Measurements from ENCODE around the gene GNB3. TPM values are rescaled to one million over a fixed set of nuclear protein-coding genes. Genes with fewer than 3 reads are reported as not detected.

The GNB3 gene
- total and polyA plus RNA-seq, 4 donors = under 0.01 to 0.12 TPM; not detected in 2

DNA sequence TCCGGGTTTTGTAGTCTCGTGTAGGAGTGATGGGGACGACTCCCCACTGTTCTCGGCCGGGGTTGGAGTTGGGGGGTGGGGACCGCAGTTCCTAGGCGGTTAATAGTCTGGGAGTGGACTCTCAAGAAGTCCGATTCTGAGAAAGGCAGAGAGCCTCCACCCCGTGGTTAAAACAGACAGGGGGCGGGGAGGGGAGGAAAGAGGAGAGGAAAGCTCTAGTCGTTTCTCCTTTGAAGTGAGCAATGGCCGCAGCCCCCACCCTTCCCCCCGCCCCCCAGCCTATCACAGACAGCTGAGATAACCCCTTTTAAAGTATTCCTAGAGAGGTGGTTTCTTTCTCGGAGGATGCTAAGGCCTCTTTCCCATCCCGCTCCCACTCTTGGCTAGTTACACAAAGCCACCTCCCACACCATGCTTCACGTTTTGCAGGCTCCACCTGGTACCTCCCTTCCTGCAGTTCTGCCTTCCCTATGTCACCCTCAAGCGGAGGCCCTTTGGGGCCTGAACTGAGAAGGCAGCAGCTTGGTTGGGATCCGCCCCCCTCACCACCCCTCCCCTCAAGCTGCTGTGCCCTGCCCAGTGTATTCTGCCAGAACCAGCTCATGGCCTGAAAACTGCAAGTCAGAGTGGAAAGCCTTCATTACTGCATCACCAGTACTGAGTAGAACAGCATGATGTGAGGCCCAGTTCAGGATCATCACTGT, 12.1 kb downstream of the GNB3 start:
- no peaks in the 10 kb centered on the region for H3K9me3 ChIP-seq (ENCODE audit: control insufficient read depth in 4 of 4, low read length in 3 of 4)
- peaks cover 7 to 23% (median 14%) of the 10 kb centered on the region in 4 donors for H3K36me3 ChIP-seq (ENCODE audit: control insufficient read depth in 4 of 4, insufficient read depth in 3 of 4, low read depth in 1 of 4, low read length in 3 of 4)
- TF ChIP-seq TAF1 (conservative IDR thresholded peaks at IDR 0.05) = no peak
- no peak for TF ChIP-seq NR2F2 (IDR thresholded peaks at IDR 0.05)
- no peak for TF ChIP-seq FOXA1 (IDR thresholded peaks at IDR 0.05)
- TF ChIP-seq, protein P1, sequence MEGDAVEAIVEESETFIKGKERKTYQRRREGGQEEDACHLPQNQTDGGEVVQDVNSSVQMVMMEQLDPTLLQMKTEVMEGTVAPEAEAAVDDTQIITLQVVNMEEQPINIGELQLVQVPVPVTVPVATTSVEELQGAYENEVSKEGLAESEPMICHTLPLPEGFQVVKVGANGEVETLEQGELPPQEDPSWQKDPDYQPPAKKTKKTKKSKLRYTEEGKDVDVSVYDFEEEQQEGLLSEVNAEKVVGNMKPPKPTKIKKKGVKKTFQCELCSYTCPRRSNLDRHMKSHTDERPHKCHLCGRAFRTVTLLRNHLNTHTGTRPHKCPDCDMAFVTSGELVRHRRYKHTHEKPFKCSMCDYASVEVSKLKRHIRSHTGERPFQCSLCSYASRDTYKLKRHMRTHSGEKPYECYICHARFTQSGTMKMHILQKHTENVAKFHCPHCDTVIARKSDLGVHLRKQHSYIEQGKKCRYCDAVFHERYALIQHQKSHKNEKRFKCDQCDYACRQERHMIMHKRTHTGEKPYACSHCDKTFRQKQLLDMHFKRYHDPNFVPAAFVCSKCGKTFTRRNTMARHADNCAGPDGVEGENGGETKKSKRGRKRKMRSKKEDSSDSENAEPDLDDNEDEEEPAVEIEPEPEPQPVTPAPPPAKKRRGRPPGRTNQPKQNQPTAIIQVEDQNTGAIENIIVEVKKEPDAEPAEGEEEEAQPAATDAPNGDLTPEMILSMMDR (IDR thresholded peaks at IDR 0.05; ENCODE audit: low read depth, low read length, missing input control) = no peak
- no peak for TF ChIP-seq JUND (IDR thresholded peaks at IDR 0.05)
- no peak for TF ChIP-seq RXRA (IDR thresholded peaks at IDR 0.05)
- no peak for TF ChIP-seq EGR1 (IDR thresholded peaks at IDR 0.05; ENCODE audit: low read depth in 2 of 2)
- TF ChIP-seq, protein P2, sequence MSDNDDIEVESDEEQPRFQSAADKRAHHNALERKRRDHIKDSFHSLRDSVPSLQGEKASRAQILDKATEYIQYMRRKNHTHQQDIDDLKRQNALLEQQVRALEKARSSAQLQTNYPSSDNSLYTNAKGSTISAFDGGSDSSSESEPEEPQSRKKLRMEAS (IDR thresholded peaks at IDR 0.05) = no peak
- TF ChIP-seq FOXA2 (IDR thresholded peaks at IDR 0.05) = no peak
- TF ChIP-seq, protein P3, sequence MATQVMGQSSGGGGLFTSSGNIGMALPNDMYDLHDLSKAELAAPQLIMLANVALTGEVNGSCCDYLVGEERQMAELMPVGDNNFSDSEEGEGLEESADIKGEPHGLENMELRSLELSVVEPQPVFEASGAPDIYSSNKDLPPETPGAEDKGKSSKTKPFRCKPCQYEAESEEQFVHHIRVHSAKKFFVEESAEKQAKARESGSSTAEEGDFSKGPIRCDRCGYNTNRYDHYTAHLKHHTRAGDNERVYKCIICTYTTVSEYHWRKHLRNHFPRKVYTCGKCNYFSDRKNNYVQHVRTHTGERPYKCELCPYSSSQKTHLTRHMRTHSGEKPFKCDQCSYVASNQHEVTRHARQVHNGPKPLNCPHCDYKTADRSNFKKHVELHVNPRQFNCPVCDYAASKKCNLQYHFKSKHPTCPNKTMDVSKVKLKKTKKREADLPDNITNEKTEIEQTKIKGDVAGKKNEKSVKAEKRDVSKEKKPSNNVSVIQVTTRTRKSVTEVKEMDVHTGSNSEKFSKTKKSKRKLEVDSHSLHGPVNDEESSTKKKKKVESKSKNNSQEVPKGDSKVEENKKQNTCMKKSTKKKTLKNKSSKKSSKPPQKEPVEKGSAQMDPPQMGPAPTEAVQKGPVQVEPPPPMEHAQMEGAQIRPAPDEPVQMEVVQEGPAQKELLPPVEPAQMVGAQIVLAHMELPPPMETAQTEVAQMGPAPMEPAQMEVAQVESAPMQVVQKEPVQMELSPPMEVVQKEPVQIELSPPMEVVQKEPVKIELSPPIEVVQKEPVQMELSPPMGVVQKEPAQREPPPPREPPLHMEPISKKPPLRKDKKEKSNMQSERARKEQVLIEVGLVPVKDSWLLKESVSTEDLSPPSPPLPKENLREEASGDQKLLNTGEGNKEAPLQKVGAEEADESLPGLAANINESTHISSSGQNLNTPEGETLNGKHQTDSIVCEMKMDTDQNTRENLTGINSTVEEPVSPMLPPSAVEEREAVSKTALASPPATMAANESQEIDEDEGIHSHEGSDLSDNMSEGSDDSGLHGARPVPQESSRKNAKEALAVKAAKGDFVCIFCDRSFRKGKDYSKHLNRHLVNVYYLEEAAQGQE (IDR thresholded peaks at IDR 0.05) = no peak
- TF ChIP-seq GABPA (IDR thresholded peaks at IDR 0.05 in 1 of 2, conservative IDR thresholded peaks at IDR 0.05 in 1 of 2) = no peak
- TF ChIP-seq, protein P4, sequence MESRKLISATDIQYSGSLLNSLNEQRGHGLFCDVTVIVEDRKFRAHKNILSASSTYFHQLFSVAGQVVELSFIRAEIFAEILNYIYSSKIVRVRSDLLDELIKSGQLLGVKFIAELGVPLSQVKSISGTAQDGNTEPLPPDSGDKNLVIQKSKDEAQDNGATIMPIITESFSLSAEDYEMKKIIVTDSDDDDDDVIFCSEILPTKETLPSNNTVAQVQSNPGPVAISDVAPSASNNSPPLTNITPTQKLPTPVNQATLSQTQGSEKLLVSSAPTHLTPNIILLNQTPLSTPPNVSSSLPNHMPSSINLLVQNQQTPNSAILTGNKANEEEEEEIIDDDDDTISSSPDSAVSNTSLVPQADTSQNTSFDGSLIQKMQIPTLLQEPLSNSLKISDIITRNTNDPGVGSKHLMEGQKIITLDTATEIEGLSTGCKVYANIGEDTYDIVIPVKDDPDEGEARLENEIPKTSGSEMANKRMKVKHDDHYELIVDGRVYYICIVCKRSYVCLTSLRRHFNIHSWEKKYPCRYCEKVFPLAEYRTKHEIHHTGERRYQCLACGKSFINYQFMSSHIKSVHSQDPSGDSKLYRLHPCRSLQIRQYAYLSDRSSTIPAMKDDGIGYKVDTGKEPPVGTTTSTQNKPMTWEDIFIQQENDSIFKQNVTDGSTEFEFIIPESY (IDR thresholded peaks at IDR 0.05) = no peak
- no peak for TF ChIP-seq SP1 (IDR thresholded peaks at IDR 0.05)
- TF ChIP-seq YY1 (IDR thresholded peaks at IDR 0.05) = no peak
- TF ChIP-seq, protein P5, sequence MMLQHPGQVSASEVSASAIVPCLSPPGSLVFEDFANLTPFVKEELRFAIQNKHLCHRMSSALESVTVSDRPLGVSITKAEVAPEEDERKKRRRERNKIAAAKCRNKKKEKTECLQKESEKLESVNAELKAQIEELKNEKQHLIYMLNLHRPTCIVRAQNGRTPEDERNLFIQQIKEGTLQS (IDR thresholded peaks at IDR 0.05) = no peak
- no peak for TF ChIP-seq HNF4G (IDR thresholded peaks at IDR 0.05)
- no peak for TF ChIP-seq HNF4A (conservative IDR thresholded peaks at IDR 0.05)
- no peak for TF ChIP-seq RAD21 (IDR thresholded peaks at IDR 0.05)
- DNase-seq (ENCODE audit: low spot score) = peak; percentile 60
- WGBS = 5% methylated on average over 18 of the region's 18 CpGs
- H3K9ac ChIP-seq (ENCODE audit: low read depth in 1 of 2, low read length in 2 of 2) = peak overlapping the region in 1 of 2 donors; percentile 21
- peak overlapping the region; percentile 34 to 73 (median 64) for H3K4me3 ChIP-seq (ENCODE audit: low read depth in 1 of 3, low read length in 3 of 3)
- peaks cover 7 to 23% (median 13%) of the 10 kb centered on the region in 4 donors for H3K4me1 ChIP-seq (ENCODE audit: control insufficient read depth in 4 of 4, insufficient read depth in 4 of 4, low read length in 3 of 4)
- H3K27ac ChIP-seq (ENCODE audit: low read depth in 1 of 2, low read length in 2 of 2) = peak overlapping the region in 1 of 2 donors; percentile 47
- no peaks in the 10 kb centered on the region for H3K27me3 ChIP-seq (ENCODE audit: control insufficient read depth in 4 of 4, insufficient read depth in 4 of 4, low read length in 3 of 4)
